ENCODE measurements around the gene CEP72. TPM values are rescaled to one million over a fixed set of nuclear protein-coding genes. Genes with fewer than 3 reads are reported as not detected.

The CEP72 gene
- total and polyA plus RNA-seq, 2 experiments from 2014 or later, result 3.2 to 4.2 TPM

DNA sequence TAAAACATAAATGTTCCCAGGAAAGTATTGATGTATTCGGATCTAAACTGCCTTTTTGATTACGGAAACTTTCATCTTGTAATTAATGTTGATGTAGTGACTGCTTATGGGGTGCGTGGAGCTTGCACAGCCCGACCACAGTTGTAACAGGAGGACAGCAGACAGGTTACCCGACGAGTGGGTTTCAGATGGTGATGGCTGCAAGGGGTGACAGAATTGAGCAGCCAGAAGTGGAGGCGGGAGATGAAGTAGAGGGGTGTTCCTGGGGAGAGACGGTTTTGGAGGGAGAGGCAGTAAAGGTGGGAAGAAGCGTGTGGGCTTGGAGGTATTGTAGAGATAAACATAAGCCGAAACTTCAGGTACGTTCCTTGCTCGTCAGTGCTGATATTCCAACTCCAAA is 5.8 kb downstream of the CEP72 start:
- TF ChIP-seq EZH2phosphoT487 (IDR thresholded peaks at IDR 0.05; ENCODE audit: low read depth, severe bottlenecking, unreplicated experiment), result no peak
- TF ChIP-seq, protein P1, sequence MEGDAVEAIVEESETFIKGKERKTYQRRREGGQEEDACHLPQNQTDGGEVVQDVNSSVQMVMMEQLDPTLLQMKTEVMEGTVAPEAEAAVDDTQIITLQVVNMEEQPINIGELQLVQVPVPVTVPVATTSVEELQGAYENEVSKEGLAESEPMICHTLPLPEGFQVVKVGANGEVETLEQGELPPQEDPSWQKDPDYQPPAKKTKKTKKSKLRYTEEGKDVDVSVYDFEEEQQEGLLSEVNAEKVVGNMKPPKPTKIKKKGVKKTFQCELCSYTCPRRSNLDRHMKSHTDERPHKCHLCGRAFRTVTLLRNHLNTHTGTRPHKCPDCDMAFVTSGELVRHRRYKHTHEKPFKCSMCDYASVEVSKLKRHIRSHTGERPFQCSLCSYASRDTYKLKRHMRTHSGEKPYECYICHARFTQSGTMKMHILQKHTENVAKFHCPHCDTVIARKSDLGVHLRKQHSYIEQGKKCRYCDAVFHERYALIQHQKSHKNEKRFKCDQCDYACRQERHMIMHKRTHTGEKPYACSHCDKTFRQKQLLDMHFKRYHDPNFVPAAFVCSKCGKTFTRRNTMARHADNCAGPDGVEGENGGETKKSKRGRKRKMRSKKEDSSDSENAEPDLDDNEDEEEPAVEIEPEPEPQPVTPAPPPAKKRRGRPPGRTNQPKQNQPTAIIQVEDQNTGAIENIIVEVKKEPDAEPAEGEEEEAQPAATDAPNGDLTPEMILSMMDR (IDR thresholded peaks at IDR 0.05; ENCODE audit: poor library complexity), result no peak
- no peak for TF ChIP-seq EZH2 (IDR thresholded peaks at IDR 0.05; ENCODE audit: borderline replicate concordance)
- no peak for DNase-seq (ENCODE audit: low spot score)

DNA sequence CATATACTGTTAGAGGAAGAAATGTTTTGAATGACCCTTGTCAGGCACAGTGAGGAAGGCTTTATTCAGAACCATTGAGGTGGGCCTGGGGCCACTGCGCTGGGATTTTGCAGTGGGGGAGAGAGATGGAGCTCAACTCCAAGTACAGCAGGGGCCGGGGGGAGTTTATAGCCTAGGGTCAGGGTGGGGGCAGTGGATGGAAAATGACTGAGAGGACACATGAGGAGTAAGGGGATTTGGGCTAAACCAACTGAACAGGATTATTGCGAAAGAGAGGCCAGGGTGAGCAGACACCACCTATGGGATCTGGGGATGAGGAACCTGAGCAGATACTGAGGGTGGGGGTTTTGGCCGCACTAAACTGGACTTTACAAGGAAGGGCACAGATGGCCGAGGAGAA is 6.3 kb downstream of the CEP72 start:
- Histone ChIP-seq H3K9me3 (ENCODE audit: low read depth) (no peaks in the 10 kb centered on the region), H3K36me3 (replicated peaks; ENCODE audit: insufficient read depth, low read depth) (no peaks in the 10 kb centered on the region), H4K20me1 (ENCODE audit: insufficient read depth, poor library complexity, severe bottlenecking) (no peaks in the 10 kb centered on the region), H3K4me1 (ENCODE audit: insufficient read depth) (no peaks in the 10 kb centered on the region), H3K27me3 (no peaks in the 10 kb centered on the region), H2AFZ (no peak overlapping the region), H3K79me2 (peaks cover 33% of the 10 kb centered on the region), H3K4me3 (no peak overlapping the region), H3K27ac (no peak overlapping the region), H3K4me2 (no peak overlapping the region), H3K9me2 (replicated peaks; ENCODE audit: insufficient read depth) (no peaks in the 10 kb centered on the region)
- DNase-seq (ENCODE audit: low spot score), result no peak
- TF ChIP-seq EZH2 (IDR thresholded peaks at IDR 0.05; ENCODE audit: borderline replicate concordance), result no peak
- no peak for TF ChIP-seq EZH2phosphoT487 (IDR thresholded peaks at IDR 0.05; ENCODE audit: low read depth, severe bottlenecking, unreplicated experiment)
- TF ChIP-seq, protein P1 (IDR thresholded peaks at IDR 0.05; ENCODE audit: poor library complexity), result no peak
- 97% methylated on average over 5 of the region's 5 CpGs for WGBS (ENCODE audit: low lambda C conversion rate, missing lambda C conversion rate)

More for the DNA sequence above, 5.8 kb downstream of the CEP72 start:
- no peak overlapping the region for H3K4me2 ChIP-seq
- 98% methylated on average over 12 of the region's 12 CpGs for WGBS (ENCODE audit: low lambda C conversion rate, missing lambda C conversion rate)
- H3K9me2 ChIP-seq (replicated peaks; ENCODE audit: insufficient read depth), result no peaks in the 10 kb centered on the region
- H4K20me1 ChIP-seq (ENCODE audit: insufficient read depth, poor library complexity, severe bottlenecking), result no peaks in the 10 kb centered on the region
- no peaks in the 10 kb centered on the region for H3K36me3 ChIP-seq (replicated peaks; ENCODE audit: insufficient read depth, low read depth)
- H3K27ac ChIP-seq, result no peak overlapping the region
- no peaks in the 10 kb centered on the region for H3K27me3 ChIP-seq
- no peaks in the 10 kb centered on the region for H3K4me1 ChIP-seq (ENCODE audit: insufficient read depth)
- no peak overlapping the region for H2AFZ ChIP-seq
- H3K4me3 ChIP-seq, result no peak overlapping the region
- H3K79me2 ChIP-seq, result peaks cover 38% of the 10 kb centered on the region
- no peaks in the 10 kb centered on the region for H3K9me3 ChIP-seq (ENCODE audit: low read depth)

DNA sequence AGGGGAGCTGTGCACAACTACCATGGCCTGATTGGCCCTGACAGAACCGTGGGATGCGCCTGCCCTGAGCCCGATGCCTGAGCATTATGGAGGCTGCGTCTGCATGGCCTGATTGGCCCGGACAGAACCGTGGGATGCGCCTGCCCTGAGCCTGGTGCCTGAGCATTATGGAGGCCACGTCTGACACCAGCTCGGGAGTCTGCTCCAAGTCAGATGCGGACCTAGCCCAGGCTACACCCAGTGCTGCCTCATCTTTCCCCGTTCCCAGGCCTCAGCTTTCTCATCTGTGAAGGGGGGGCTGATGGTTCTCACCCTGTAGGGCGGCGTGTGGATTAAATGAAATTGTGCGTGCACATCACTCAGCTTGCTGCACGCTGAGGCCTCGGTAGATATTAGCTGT is 7.3 kb downstream of the CEP72 start:
- no peak overlapping the region for H3K4me2 ChIP-seq
- DNase-seq (ENCODE audit: low spot score), result no peak
- TF ChIP-seq EZH2 (IDR thresholded peaks at IDR 0.05; ENCODE audit: borderline replicate concordance) (no peak), EZH2phosphoT487 (IDR thresholded peaks at IDR 0.05; ENCODE audit: low read depth, severe bottlenecking, unreplicated experiment) (no peak)
- TF ChIP-seq, protein P1 (IDR thresholded peaks at IDR 0.05; ENCODE audit: poor library complexity), result no peak
- H3K9me2 ChIP-seq (replicated peaks; ENCODE audit: insufficient read depth), result no peaks in the 10 kb centered on the region
- no peak overlapping the region for H3K4me3 ChIP-seq
- H3K4me1 ChIP-seq (ENCODE audit: insufficient read depth), result no peaks in the 10 kb centered on the region
- H4K20me1 ChIP-seq (ENCODE audit: insufficient read depth, poor library complexity, severe bottlenecking), result no peaks in the 10 kb centered on the region
- no peaks in the 10 kb centered on the region for H3K9me3 ChIP-seq (ENCODE audit: low read depth)
- 97% methylated on average over 15 of the region's 16 CpGs for WGBS (ENCODE audit: low lambda C conversion rate, missing lambda C conversion rate)
- H3K27ac ChIP-seq, result no peak overlapping the region
- no peak overlapping the region for H2AFZ ChIP-seq
- peaks cover 23% of the 10 kb centered on the region for H3K79me2 ChIP-seq
- H3K27me3 ChIP-seq, result no peaks in the 10 kb centered on the region
- H3K36me3 ChIP-seq (replicated peaks; ENCODE audit: insufficient read depth, low read depth), result no peaks in the 10 kb centered on the region

DNA sequence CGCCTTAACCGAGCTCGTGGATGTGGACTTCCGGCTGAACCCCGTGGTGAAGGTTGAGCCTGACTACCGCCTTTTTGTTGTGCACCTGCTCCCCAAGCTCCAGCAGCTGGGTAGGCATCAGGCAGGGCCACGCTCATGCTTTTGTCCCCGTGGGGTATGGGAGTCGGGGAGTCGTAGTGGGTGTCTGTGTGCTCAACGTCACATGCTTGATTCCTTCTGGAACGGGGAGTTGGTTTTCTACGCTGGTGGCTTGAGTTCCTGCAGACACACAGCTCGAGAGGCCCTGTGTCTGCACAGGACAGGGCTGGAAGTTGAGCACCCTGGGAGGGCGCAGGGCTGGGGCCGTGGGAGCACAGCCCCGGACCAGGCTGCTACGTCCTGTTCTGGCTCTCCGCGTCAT is 8.0 kb downstream of the CEP72 start:
- no peaks in the 10 kb centered on the region for H3K36me3 ChIP-seq (replicated peaks; ENCODE audit: insufficient read depth, low read depth)
- H3K4me3 ChIP-seq, result no peak overlapping the region
- no peaks in the 10 kb centered on the region for H3K9me2 ChIP-seq (replicated peaks; ENCODE audit: insufficient read depth)
- no peak overlapping the region for H3K27ac ChIP-seq
- TF ChIP-seq, protein P1 (IDR thresholded peaks at IDR 0.05; ENCODE audit: poor library complexity), result no peak
- no peak for TF ChIP-seq EZH2phosphoT487 (IDR thresholded peaks at IDR 0.05; ENCODE audit: low read depth, severe bottlenecking, unreplicated experiment)
- TF ChIP-seq EZH2 (IDR thresholded peaks at IDR 0.05; ENCODE audit: borderline replicate concordance), result no peak
- no peak for DNase-seq (ENCODE audit: low spot score)
- no peaks in the 10 kb centered on the region for H3K4me1 ChIP-seq (ENCODE audit: insufficient read depth)
- no peaks in the 10 kb centered on the region for H3K27me3 ChIP-seq
- WGBS (ENCODE audit: low lambda C conversion rate, missing lambda C conversion rate), result 96% methylated on average over 20 of the region's 20 CpGs
- H4K20me1 ChIP-seq (ENCODE audit: insufficient read depth, poor library complexity, severe bottlenecking), result no peaks in the 10 kb centered on the region
- no peak overlapping the region for H3K4me2 ChIP-seq
- no peak overlapping the region for H2AFZ ChIP-seq
- H3K79me2 ChIP-seq, result peaks cover 16% of the 10 kb centered on the region
- H3K9me3 ChIP-seq (ENCODE audit: low read depth), result no peaks in the 10 kb centered on the region

All from hepatocyte (in vitro differentiated cells).